ENCODE data around the gene PRKAR2B.
A peak's percentile ranks its signal among the peaks of the same experiment; 100 is the strongest.

Gene PRKAR2B

DNA sequence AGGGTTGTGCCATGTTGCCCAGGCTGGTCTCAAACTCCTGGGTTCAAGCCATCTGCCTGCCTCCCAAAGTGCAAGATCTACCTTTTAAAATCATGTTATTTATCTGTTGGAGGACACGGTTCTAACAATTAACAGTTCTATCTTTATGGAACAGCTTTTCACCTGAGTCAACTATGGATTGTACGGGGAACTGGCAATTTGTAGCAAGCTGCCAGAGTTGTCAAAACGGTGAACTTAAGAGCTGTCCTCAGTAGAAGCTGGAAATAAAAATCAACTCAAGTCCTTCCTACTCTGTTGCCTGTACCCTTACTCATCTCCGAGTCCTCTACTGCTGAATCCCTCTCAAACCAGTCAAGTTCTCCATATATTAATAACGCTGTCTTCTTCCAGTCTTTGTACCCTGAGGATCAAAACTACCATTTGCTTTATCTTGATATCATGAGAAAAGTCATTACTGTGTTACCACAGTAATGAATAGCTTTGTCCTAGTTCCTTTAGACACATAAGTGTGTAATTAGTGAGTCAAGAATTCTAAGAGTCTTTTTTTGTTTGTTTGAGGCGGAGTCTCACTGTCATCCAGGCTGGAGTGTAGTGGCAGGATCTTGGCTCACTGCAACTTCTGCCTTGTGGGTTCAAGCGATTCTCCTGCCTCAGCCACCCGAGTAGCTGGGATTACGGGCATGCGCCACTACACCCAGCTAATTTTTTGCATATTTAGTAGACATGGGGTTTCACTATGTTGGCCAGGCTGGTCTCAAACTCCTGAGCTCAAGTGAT lies 152.5 kb downstream of the PRKAR2B start:
- DNase-seq: no peak

GRCh38 chr7:107201795-107202450 lies 157.4 kb downstream of the PRKAR2B start:
- no peak for DNase-seq

- DNase-seq: no peak
Observed at GRCh38 chr7:107203607-107204006, 159.1 kb downstream of the PRKAR2B start.

DNA sequence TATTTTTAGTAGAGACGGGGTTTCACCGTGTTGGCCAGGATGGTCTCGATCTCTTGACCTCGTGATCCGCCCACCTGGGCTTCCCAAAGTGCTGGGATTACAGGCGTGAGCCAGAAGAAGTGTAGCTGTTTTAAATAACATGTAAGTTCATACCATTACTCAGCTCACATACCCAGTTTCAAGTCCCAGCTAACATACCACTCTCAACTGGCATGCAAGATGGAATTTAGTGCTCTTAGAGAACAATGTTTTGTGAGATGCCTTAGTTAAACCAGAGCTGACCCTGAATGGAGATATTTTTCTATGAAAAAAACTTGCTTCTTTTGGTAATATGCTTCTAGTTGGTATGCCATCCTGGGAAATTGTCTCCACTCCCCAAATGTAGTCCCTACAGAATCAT lies 161.6 kb downstream of the PRKAR2B start:
- no peak for DNase-seq

DNA sequence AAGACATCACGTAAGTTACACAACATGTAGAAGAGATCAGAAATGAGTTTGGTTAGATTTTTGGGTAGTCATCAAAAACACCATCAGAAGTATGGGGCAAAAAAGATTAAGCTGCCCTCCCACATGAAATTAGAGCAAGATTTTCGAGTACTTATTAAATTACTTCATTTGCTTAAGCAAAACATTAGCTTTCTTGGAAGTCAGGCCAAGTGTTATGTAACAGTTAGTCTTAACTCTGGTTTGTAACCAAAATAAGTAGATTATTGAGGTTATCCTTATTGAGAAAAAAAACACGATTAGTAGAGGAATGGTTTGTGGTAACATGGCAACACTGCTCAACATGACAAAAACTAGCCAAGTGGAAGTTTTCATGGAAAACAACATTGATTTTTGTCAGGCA lies 162.2 kb downstream of the PRKAR2B start:
- no peak for DNase-seq

GRCh38 chr7:107207459-107207858 lies 163.0 kb downstream of the PRKAR2B start:
- DNase-seq: no peak

GRCh38 chr7:107208024-107208521 lies 163.6 kb downstream of the PRKAR2B start:
- peak; percentile 11 for DNase-seq

DNA sequence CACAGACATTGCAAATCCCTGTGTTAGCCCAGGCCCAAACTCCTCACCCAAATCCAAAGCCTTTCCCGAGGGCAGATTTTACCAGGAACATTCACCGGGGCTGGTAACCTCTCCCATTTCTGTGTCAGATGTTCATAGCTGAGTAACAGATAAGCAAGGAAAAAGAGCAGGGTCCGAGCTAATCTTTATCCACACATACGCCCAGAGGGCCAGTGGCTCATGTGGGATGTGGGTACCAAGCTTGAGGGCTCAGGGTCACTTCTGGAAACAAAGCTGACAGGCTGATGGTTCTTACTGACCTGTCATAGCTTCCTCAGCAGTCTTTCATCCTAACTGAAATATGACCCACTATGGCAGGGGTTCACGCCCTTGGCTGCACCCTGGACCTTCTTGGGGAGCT lies 164.1 kb downstream of the PRKAR2B start:
- DNase-seq: no peak

GRCh38 chr7:107209565-107209964 lies 165.1 kb downstream of the PRKAR2B start:
- DNase-seq: no peak

DNA sequence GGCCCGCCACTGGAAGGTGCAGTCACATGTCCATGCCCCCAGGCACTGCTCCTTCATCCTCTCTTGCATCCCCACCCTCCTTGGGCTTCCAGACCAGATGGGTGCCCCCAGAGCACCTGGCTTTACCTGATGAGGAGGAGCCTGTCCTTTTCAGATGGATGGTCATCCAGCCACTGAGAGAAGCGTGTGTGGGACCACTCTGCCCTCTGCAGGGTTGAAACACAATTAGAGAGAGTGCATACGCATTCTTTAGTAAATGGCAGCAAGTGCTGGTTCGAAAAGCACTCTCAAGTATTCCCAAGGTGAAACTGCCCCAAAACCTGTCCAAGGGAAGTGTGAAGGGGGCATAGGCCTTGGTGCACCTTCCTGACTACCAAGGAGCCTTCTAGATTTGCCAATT lies 165.9 kb downstream of the PRKAR2B start:
- DNase-seq: no peak

Data from inflammatory macrophage treated with lipopolysaccharide for 4 hours (primary cell).